Measurements from ENCODE around the gene TBX19. TPM values are rescaled to one million over a fixed set of nuclear protein-coding genes. Genes with fewer than 3 reads are reported as not detected.

The TBX19 gene
- total RNA-seq, 1 donor from 2014 or later = 1.8 TPM

GRCh38 chr1:168263130-168263529, 17.5 kb upstream of the TBX19 start:
- Mint-ChIP-seq H3K36me3 (ENCODE audit: low read depth) (peaks cover 1% of the 10 kb centered on the region), H3K27me3 (ENCODE audit: low read depth) (no peaks in the 10 kb centered on the region), H3K9me3 (ENCODE audit: low read depth) (no peaks in the 10 kb centered on the region), H3K27ac (ENCODE audit: unreplicated experiment) (no peak overlapping the region), H3K4me3 (ENCODE audit: unreplicated experiment) (no peak overlapping the region), H3K4me1 (ENCODE audit: low read depth) (peaks cover 30% of the 10 kb centered on the region)
- TF ChIP-seq CTCF (IDR thresholded peaks at IDR 0.05) = no peak
- no peak for DNase-seq (ENCODE audit: low spot score)

GRCh38 chr1:168264296-168264695, 16.4 kb upstream of the TBX19 start:
- Mint-ChIP-seq H3K4me1 (ENCODE audit: low read depth) (peaks cover 30% of the 10 kb centered on the region), H3K27ac (ENCODE audit: unreplicated experiment) (no peak overlapping the region), H3K27me3 (ENCODE audit: low read depth) (no peaks in the 10 kb centered on the region), H3K4me3 (ENCODE audit: unreplicated experiment) (no peak overlapping the region), H3K9me3 (ENCODE audit: low read depth) (no peaks in the 10 kb centered on the region), H3K36me3 (ENCODE audit: low read depth) (no peaks in the 10 kb centered on the region)
- no peak for DNase-seq (ENCODE audit: low spot score)
- TF ChIP-seq CTCF (IDR thresholded peaks at IDR 0.05) = no peak

GRCh38 chr1:168265596-168265995, 15.1 kb upstream of the TBX19 start:
- H3K4me3 Mint-ChIP-seq (ENCODE audit: unreplicated experiment) = no peak overlapping the region

DNA sequence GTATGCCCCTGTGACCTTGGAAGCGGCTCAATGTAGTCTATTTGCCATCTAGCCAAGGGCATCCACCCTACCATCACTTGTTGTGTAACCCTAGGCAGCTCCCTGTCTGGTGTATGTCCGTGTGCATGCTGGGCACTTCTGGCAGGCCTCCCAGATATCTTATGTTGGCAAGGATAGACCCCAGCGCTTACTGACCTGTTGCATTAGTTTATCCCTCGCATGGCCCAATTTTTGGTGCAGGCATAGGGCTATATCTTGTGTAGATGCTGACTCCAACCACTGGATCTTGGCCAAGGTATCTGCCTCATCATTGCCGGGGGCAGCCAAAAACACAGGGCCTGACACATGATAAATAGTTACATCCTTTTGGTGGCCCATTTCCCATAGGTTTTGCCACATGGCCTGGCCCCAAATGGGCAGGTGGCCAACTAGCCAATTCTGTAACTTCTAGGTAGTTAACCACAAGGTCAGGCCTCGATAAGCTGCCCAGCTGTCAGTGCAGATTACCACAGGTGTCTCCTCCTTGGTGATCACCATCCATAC, 14.0 kb upstream of the TBX19 start:
- no peaks in the 10 kb centered on the region for H3K36me3 Mint-ChIP-seq (ENCODE audit: low read depth)
- H3K9me3 Mint-ChIP-seq (ENCODE audit: low read depth) = no peaks in the 10 kb centered on the region
- no peak overlapping the region for H3K27ac Mint-ChIP-seq (ENCODE audit: unreplicated experiment)
- H3K4me1 Mint-ChIP-seq (ENCODE audit: low read depth) = peaks cover 10% of the 10 kb centered on the region
- H3K4me3 Mint-ChIP-seq (ENCODE audit: unreplicated experiment) = no peak overlapping the region
- no peaks in the 10 kb centered on the region for H3K27me3 Mint-ChIP-seq (ENCODE audit: low read depth)
- DNase-seq (ENCODE audit: low spot score) = no peak
- TF ChIP-seq CTCF (IDR thresholded peaks at IDR 0.05) = no peak

More at GRCh38 chr1:168265596-168265995, 15.1 kb upstream of the TBX19 start:
- Mint-ChIP-seq H3K9me3 (ENCODE audit: low read depth) (no peaks in the 10 kb centered on the region), H3K27me3 (ENCODE audit: low read depth) (no peaks in the 10 kb centered on the region), H3K4me1 (ENCODE audit: low read depth) (peaks cover 22% of the 10 kb centered on the region), H3K27ac (ENCODE audit: unreplicated experiment) (no peak overlapping the region), H3K36me3 (ENCODE audit: low read depth) (no peaks in the 10 kb centered on the region)
- no peak for DNase-seq (ENCODE audit: low spot score)
- no peak for TF ChIP-seq CTCF (IDR thresholded peaks at IDR 0.05)

GRCh38 chr1:168271636-168272035, 9.0 kb upstream of the TBX19 start:
- TF ChIP-seq CTCF (IDR thresholded peaks at IDR 0.05) = no peak
- H3K36me3 Mint-ChIP-seq (ENCODE audit: low read depth) = peaks cover 2% of the 10 kb centered on the region
- no peak overlapping the region for H3K4me3 Mint-ChIP-seq (ENCODE audit: unreplicated experiment)
- H3K27me3 Mint-ChIP-seq (ENCODE audit: low read depth) = no peaks in the 10 kb centered on the region
- DNase-seq (ENCODE audit: low spot score) = no peak
- H3K9me3 Mint-ChIP-seq (ENCODE audit: low read depth) = peaks cover 6% of the 10 kb centered on the region
- no peak overlapping the region for H3K27ac Mint-ChIP-seq (ENCODE audit: unreplicated experiment)
- H3K4me1 Mint-ChIP-seq (ENCODE audit: low read depth) = peaks cover 12% of the 10 kb centered on the region

Data from chondrocyte (in vitro differentiated cells).